ENCODE measurements around the gene CHCHD4. TPM values are rescaled to one million over a fixed set of nuclear protein-coding genes. Genes with fewer than 3 reads are reported as not detected.

The CHCHD4 gene
- total RNA-seq, 1 donor from 2014 or later: 20.7 TPM

- no peak for DNase-seq (ENCODE audit: low read depth)
- H3K36me3 ChIP-seq (ENCODE audit: control insufficient read depth, insufficient read depth, low read length): peaks cover 2% of the 10 kb centered on the region
- no peak for TF ChIP-seq CTCF (IDR thresholded peaks at IDR 0.05; ENCODE audit: insufficient read depth, low read length, poor library complexity, severe bottlenecking)
- no peaks in the 10 kb centered on the region for H3K27me3 ChIP-seq (ENCODE audit: control insufficient read depth, insufficient read depth, low read length)
- no peak overlapping the region for H3K4me3 ChIP-seq (ENCODE audit: low read depth, low read length)
These were observed 12.3 kb upstream of the CHCHD4 start for GRCh38 chr3:14137004-14137403.

- DNase-seq (ENCODE audit: low read depth): no peak
- Histone ChIP-seq H3K4me3 (ENCODE audit: low read depth, low read length) (no peak overlapping the region), H3K27me3 (ENCODE audit: control insufficient read depth, insufficient read depth, low read length) (no peaks in the 10 kb centered on the region), H3K36me3 (ENCODE audit: control insufficient read depth, insufficient read depth, low read length) (no peaks in the 10 kb centered on the region)
- no peak for TF ChIP-seq CTCF (IDR thresholded peaks at IDR 0.05; ENCODE audit: insufficient read depth, low read length, poor library complexity, severe bottlenecking)
These were observed 10.9 kb upstream of the CHCHD4 start for GRCh38 chr3:14135581-14135980.

- H3K36me3 ChIP-seq (ENCODE audit: control insufficient read depth, insufficient read depth, low read length): peaks cover 2% of the 10 kb centered on the region
These were observed 9.6 kb upstream of the CHCHD4 start for GRCh38 chr3:14134291-14134690.

GRCh38 chr3:14133876-14134275, 9.2 kb upstream of the CHCHD4 start:
- no peak for DNase-seq (ENCODE audit: low read depth)
- no peak for TF ChIP-seq CTCF (IDR thresholded peaks at IDR 0.05; ENCODE audit: insufficient read depth, low read length, poor library complexity, severe bottlenecking)
- H3K36me3 ChIP-seq (ENCODE audit: control insufficient read depth, insufficient read depth, low read length): peaks cover 2% of the 10 kb centered on the region
- no peaks in the 10 kb centered on the region for H3K27me3 ChIP-seq (ENCODE audit: control insufficient read depth, insufficient read depth, low read length)
- no peak overlapping the region for H3K4me3 ChIP-seq (ENCODE audit: low read depth, low read length)

More at GRCh38 chr3:14134291-14134690, 9.6 kb upstream of the CHCHD4 start:
- no peak for DNase-seq (ENCODE audit: low read depth)
- no peak overlapping the region for H3K4me3 ChIP-seq (ENCODE audit: low read depth, low read length)
- H3K27me3 ChIP-seq (ENCODE audit: control insufficient read depth, insufficient read depth, low read length): no peaks in the 10 kb centered on the region
- no peak for TF ChIP-seq CTCF (IDR thresholded peaks at IDR 0.05; ENCODE audit: insufficient read depth, low read length, poor library complexity, severe bottlenecking)

- Histone ChIP-seq H3K27me3 (ENCODE audit: control insufficient read depth, insufficient read depth, low read length) (no peaks in the 10 kb centered on the region), H3K36me3 (ENCODE audit: control insufficient read depth, insufficient read depth, low read length) (peaks cover 2% of the 10 kb centered on the region), H3K4me3 (ENCODE audit: low read depth, low read length) (no peak overlapping the region)
- no peak for TF ChIP-seq CTCF (IDR thresholded peaks at IDR 0.05; ENCODE audit: insufficient read depth, low read length, poor library complexity, severe bottlenecking)
- no peak for DNase-seq (ENCODE audit: low read depth)
These were observed 8.6 kb upstream of the CHCHD4 start for GRCh38 chr3:14133188-14133800.

GRCh38 chr3:14132689-14133088, 8.0 kb upstream of the CHCHD4 start:
- no peak for TF ChIP-seq CTCF (IDR thresholded peaks at IDR 0.05; ENCODE audit: insufficient read depth, low read length, poor library complexity, severe bottlenecking)
- no peaks in the 10 kb centered on the region for H3K27me3 ChIP-seq (ENCODE audit: control insufficient read depth, insufficient read depth, low read length)
- H3K4me3 ChIP-seq (ENCODE audit: low read depth, low read length): no peak overlapping the region
- H3K36me3 ChIP-seq (ENCODE audit: control insufficient read depth, insufficient read depth, low read length): peaks cover 2% of the 10 kb centered on the region
- no peak for DNase-seq (ENCODE audit: low read depth)

Measured in kidney epithelial cell (primary cell).